Neural cell (in vitro differentiated cells): ENCODE measurements around the gene CCDC174. TPM values are rescaled to one million over a fixed set of nuclear protein-coding genes. Genes with fewer than 3 reads are reported as not detected.

ENCODE experiments used
- H2AFZ ChIP-seq: fragments of 200-600, 300-800 bp; sonication (generic), shearing (Covaris generic); 2 replicates; pipeline ENCODE4 v1.6.0; 2014; ENCODE audit warnings: low read depth, mild to moderate bottlenecking, antibody characterized with exemption, low read length, moderate library complexity
- H3F3A ChIP-seq: fragments of 200-600 bp; shearing (Covaris generic); 2 replicates; pipeline ENCODE4 v1.6.1; 2016; ENCODE audit warnings: mild to moderate bottlenecking, moderate library complexity, mixed read lengths, antibody characterized with exemption, low read length; ENCODE audit not compliant: insufficient read depth, poor library complexity, severe bottlenecking
- H3K27ac ChIP-seq: fragments of 200-600, 300-800 bp; sonication (generic), shearing (Covaris generic); 2 replicates; pipeline ENCODE4 v1.5.1; 2014; ENCODE audit warnings: mild to moderate bottlenecking, low read length, moderate library complexity
- H3K27me3 ChIP-seq: fragments of 300-800, 200-600 bp; sonication (generic), shearing (Covaris generic); 2 replicates; pipeline ENCODE4 v1.6.0; 2014; ENCODE audit warnings: mild to moderate bottlenecking, low read depth, low read length, moderate library complexity; ENCODE audit not compliant: insufficient read depth
- H3K36me3 ChIP-seq: fragments of 300-800, 200-600 bp; sonication (generic), shearing (Covaris generic); 2 replicates; pipeline ENCODE4 v1.5.1; 2014; ENCODE audit warnings: mild to moderate bottlenecking, antibody characterized with exemption, low read length, moderate library complexity; ENCODE audit not compliant: insufficient read depth
- H3K4me2 ChIP-seq: fragments of 300-800, 200-600 bp; sonication (generic), shearing (Covaris generic); 2 replicates; pipeline ENCODE4 v1.6.0; 2014; ENCODE audit warnings: mild to moderate bottlenecking, low read length
- H3K4me3 ChIP-seq: fragments of 300-800, 200-600 bp; sonication (generic), shearing (Covaris generic); 2 replicates; pipeline ENCODE4 v1.5.1; 2014; ENCODE audit warnings: mild to moderate bottlenecking, low read length, moderate library complexity
- H3K79me2 ChIP-seq: fragments of 200-600 bp; shearing (Covaris generic); replicated peaks from 2 replicates; pipeline ENCODE4 v1.6.0; 2014; ENCODE audit warnings: mild to moderate bottlenecking, low read length, moderate library complexity; ENCODE audit not compliant: insufficient read depth
- H3K9ac ChIP-seq: fragments of 300-800, 200-600 bp; sonication (generic), shearing (Covaris generic); 2 replicates; pipeline ENCODE4 v1.6.1; 2016; ENCODE audit warnings: mild to moderate bottlenecking, low read length, mixed read lengths
- H3K9me2 ChIP-seq: fragments of 200-600 bp; shearing (Covaris generic); 2 replicates; pipeline ENCODE4 v1.6.1; 2016; ENCODE audit warnings: mild to moderate bottlenecking, low read length, mixed read lengths; ENCODE audit not compliant: insufficient read depth
- H3K9me3 ChIP-seq: fragments of 200-600, 300-800 bp; sonication (generic), shearing (Covaris generic); 2 replicates; pipeline ENCODE4 v1.6.1; 2016; ENCODE audit warnings: mild to moderate bottlenecking, mixed run types, low read length, moderate library complexity, mixed read lengths
- H4K20me1 ChIP-seq: fragments of 200-600 bp; shearing (Covaris generic); 2 replicates; pipeline ENCODE4 v1.6.1; 2016; ENCODE audit warnings: mild to moderate bottlenecking, mixed run types; ENCODE audit not compliant: insufficient read depth
- EP300 ChIP-seq: fragments of 450-650 bp; conservative IDR thresholded peaks from 2 replicates; pipeline ENCODE4 v1.6.1; 2014; ENCODE audit warnings: antibody characterized with exemption, mild to moderate bottlenecking, moderate library complexity; ENCODE audit not compliant: poor library complexity, severe bottlenecking
- EZH2 ChIP-seq: fragments of 200-600, 300-800 bp; shearing (Covaris generic), sonication (generic); IDR thresholded peaks from 2 replicates; pipeline ENCODE4 v1.6.1; 2014; ENCODE audit warnings: antibody characterized with exemption, low read length, borderline replicate concordance, mild to moderate bottlenecking; ENCODE audit not compliant: insufficient read depth, poor library complexity, severe bottlenecking
- MXI1 ChIP-seq: fragments of 450-650 bp; conservative IDR thresholded peaks from 2 replicates; pipeline ENCODE4 v1.6.1; 2014; ENCODE audit warnings: antibody characterized with exemption, mild to moderate bottlenecking; ENCODE audit not compliant: poor library complexity, severe bottlenecking
- POLR2AphosphoS5 ChIP-seq: IDR thresholded peaks from 2 replicates; pipeline ENCODE4 v1.6.1; 2012
- RAD21 ChIP-seq: fragments of 450-650 bp; conservative IDR thresholded peaks from 2 replicates; pipeline ENCODE4 v1.6.1; 2014; ENCODE audit warnings: antibody characterized with exemption, mild to moderate bottlenecking, moderate library complexity
- SMC3 ChIP-seq: fragments of 450-650 bp; conservative IDR thresholded peaks from 2 replicates; pipeline ENCODE4 v1.6.1; 2014; ENCODE audit warnings: antibody characterized with exemption, mild to moderate bottlenecking, moderate library complexity; ENCODE audit not compliant: poor library complexity
- TAF1 ChIP-seq: IDR thresholded peaks from 2 replicates; pipeline ENCODE4 v1.6.1; 2012; ENCODE audit warnings: low read depth
- polyA plus RNA-seq: library from polyadenylated mRNA; depleted of rRNA; stranded (reverse); fragments of >200 nt; gene quantifications from 2 replicates; pipeline ENCODE4 v1.2.3, GENCODE V29; 2014
- TF ChIP-seq, protein P1 (sequence below): IDR thresholded peaks from 2 replicates; pipeline ENCODE4 v1.6.1; 2012; ENCODE audit warnings: borderline replicate concordance
- TF ChIP-seq, protein P2 (sequence below): fragments of 450-650 bp; IDR thresholded peaks from 2 replicates; pipeline ENCODE4 v1.5.1; 2014; ENCODE audit warnings: antibody characterized with exemption, mild to moderate bottlenecking, moderate library complexity; ENCODE audit not compliant: poor library complexity, severe bottlenecking

CCDC174 gene
- polyA plus RNA-seq, 1 donor from 2014 or later, result 18.0 TPM

DNA sequence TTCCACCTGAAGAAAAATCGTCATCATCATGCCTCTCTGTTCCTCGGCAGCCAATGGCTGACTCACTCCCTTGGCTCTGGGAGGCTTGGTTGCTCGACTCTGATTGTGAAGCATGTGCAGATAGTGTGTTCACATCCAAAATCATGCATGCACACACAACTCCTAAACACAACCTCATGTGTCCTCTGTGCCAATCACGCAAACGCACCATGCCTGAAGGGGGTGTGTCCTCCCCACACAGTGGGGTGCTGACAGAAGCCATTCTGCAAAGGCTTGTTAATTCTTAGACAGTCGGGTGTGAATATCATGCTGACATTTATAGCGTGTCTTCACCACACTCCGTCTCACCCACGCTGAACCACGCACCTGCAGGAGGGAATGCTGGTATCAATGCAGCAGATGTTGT is 11.4 kb upstream of the CCDC174 start:
- Histone ChIP-seq H3K27ac (peak overlapping the region; percentile 3), H3K36me3 (no peaks in the 10 kb centered on the region), H2AFZ (no peak overlapping the region), H3K4me3 (no peak overlapping the region), H3K9me2 (no peaks in the 10 kb centered on the region), H3K4me2 (peak overlapping the region; percentile 16), H3K9me3 (no peaks in the 10 kb centered on the region), H3F3A (no peaks in the 10 kb centered on the region), H3K79me2 (no peaks in the 10 kb centered on the region), H3K27me3 (no peaks in the 10 kb centered on the region), H4K20me1 (no peaks in the 10 kb centered on the region), H3K9ac (no peak overlapping the region)
- TF ChIP-seq TAF1, result no peak
- TF ChIP-seq RAD21, result no peak
- TF ChIP-seq EP300, result peak; percentile 21
- TF ChIP-seq, protein P1, sequence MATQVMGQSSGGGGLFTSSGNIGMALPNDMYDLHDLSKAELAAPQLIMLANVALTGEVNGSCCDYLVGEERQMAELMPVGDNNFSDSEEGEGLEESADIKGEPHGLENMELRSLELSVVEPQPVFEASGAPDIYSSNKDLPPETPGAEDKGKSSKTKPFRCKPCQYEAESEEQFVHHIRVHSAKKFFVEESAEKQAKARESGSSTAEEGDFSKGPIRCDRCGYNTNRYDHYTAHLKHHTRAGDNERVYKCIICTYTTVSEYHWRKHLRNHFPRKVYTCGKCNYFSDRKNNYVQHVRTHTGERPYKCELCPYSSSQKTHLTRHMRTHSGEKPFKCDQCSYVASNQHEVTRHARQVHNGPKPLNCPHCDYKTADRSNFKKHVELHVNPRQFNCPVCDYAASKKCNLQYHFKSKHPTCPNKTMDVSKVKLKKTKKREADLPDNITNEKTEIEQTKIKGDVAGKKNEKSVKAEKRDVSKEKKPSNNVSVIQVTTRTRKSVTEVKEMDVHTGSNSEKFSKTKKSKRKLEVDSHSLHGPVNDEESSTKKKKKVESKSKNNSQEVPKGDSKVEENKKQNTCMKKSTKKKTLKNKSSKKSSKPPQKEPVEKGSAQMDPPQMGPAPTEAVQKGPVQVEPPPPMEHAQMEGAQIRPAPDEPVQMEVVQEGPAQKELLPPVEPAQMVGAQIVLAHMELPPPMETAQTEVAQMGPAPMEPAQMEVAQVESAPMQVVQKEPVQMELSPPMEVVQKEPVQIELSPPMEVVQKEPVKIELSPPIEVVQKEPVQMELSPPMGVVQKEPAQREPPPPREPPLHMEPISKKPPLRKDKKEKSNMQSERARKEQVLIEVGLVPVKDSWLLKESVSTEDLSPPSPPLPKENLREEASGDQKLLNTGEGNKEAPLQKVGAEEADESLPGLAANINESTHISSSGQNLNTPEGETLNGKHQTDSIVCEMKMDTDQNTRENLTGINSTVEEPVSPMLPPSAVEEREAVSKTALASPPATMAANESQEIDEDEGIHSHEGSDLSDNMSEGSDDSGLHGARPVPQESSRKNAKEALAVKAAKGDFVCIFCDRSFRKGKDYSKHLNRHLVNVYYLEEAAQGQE, result no peak
- TF ChIP-seq, protein P2, sequence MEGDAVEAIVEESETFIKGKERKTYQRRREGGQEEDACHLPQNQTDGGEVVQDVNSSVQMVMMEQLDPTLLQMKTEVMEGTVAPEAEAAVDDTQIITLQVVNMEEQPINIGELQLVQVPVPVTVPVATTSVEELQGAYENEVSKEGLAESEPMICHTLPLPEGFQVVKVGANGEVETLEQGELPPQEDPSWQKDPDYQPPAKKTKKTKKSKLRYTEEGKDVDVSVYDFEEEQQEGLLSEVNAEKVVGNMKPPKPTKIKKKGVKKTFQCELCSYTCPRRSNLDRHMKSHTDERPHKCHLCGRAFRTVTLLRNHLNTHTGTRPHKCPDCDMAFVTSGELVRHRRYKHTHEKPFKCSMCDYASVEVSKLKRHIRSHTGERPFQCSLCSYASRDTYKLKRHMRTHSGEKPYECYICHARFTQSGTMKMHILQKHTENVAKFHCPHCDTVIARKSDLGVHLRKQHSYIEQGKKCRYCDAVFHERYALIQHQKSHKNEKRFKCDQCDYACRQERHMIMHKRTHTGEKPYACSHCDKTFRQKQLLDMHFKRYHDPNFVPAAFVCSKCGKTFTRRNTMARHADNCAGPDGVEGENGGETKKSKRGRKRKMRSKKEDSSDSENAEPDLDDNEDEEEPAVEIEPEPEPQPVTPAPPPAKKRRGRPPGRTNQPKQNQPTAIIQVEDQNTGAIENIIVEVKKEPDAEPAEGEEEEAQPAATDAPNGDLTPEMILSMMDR, result no peak
- no peak for TF ChIP-seq EZH2
- no peak for TF ChIP-seq MXI1
- peak; percentile 37 for TF ChIP-seq POLR2AphosphoS5
- no peak for TF ChIP-seq SMC3

DNA sequence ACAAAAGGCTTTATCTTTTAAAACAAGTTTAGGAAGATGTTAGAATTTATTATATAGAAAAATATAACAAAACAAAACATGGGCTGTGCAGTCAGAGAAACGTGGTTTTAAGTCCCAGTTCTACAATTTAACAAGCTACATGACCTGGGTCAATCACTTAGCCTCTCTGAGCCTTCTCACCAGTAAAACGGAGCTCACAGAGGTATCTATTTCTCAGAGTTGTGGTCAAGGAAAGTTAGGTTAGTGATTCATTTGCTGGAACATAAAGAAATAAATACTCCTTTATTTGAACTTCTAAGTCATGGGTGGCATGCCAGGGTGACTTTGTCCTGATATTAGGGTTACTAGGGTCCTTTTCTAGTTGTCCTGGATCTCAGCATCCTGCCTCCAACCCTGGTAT is 10.8 kb upstream of the CCDC174 start:
- Histone ChIP-seq H3K4me2 (peak overlapping the region; percentile 16), H3F3A (no peaks in the 10 kb centered on the region), H3K9me2 (no peaks in the 10 kb centered on the region), H3K27me3 (no peaks in the 10 kb centered on the region), H4K20me1 (no peaks in the 10 kb centered on the region), H3K9ac (no peak overlapping the region), H3K79me2 (no peaks in the 10 kb centered on the region), H3K4me3 (no peak overlapping the region), H3K36me3 (no peaks in the 10 kb centered on the region), H3K9me3 (no peaks in the 10 kb centered on the region), H3K27ac (peak overlapping the region; percentile 3), H2AFZ (no peak overlapping the region)
- TF ChIP-seq POLR2AphosphoS5, result no peak
- TF ChIP-seq, protein P1, result no peak
- no peak for TF ChIP-seq MXI1
- TF ChIP-seq, protein P2, result no peak
- TF ChIP-seq RAD21, result no peak
- no peak for TF ChIP-seq TAF1
- no peak for TF ChIP-seq EZH2
- no peak for TF ChIP-seq SMC3
